ENCODE data around the gene DOK7.

GRCh38 chr4:3451956-3452355 lies 11.2 kb upstream of the DOK7 start:
- TF ChIP-seq CTCF (IDR thresholded peaks at IDR 0.05) (no peak), EP300 (IDR thresholded peaks at IDR 0.05) (no peak)

All from sigmoid colon (tissue), 4 donors.